Astrocyte (in vitro differentiated cells and primary cell): ENCODE data around the gene GARIN3. TPM values are rescaled to one million over a fixed set of nuclear protein-coding genes. Genes with fewer than 3 reads are reported as not detected.

Experiments used
- DNase-seq: peaks from one replicate; pipeline ENCODE4 v3.0.0-alpha.2; 2010; ENCODE audit warnings: low read depth
- FAIRE-seq: peaks from 2 replicates; lab custom pipeline; 2011; peaks lifted over from hg19 to GRCh38; lab: Jason Lieb, UNC
- H2AFZ ChIP-seq: 2 replicates; pipeline ENCODE4 v1.6.0; 2012; ENCODE audit warnings: low read depth, low read length, inconsistent platforms
- H3K27ac ChIP-seq: 2 replicates; pipeline ENCODE4 v1.5.1; 2011; ENCODE audit warnings: low read depth, low read length, inconsistent platforms
- H3K27me3 ChIP-seq: 2 replicates; pipeline ENCODE4 v1.6.0; 2011; ENCODE audit warnings: low read length, inconsistent platforms; ENCODE audit not compliant: insufficient read depth
- H3K36me3 ChIP-seq: 2 replicates; pipeline ENCODE4 v1.5.1; 2011; ENCODE audit warnings: low read length, inconsistent platforms; ENCODE audit not compliant: insufficient read depth
- H3K4me1 ChIP-seq: 2 replicates; pipeline ENCODE4 v1.5.1; 2011; ENCODE audit warnings: low read length, inconsistent platforms; ENCODE audit not compliant: insufficient read depth
- H3K4me2 ChIP-seq: 2 replicates; pipeline ENCODE4 v1.6.0; 2012; ENCODE audit warnings: low read length, inconsistent platforms
- H3K4me3 ChIP-seq: 2 replicates; pipeline ENCODE4 v1.5.1; 2011; ENCODE audit warnings: low read depth, mild to moderate bottlenecking, low read length, inconsistent platforms; ENCODE audit not compliant: insufficient read depth
- H3K79me2 ChIP-seq: 2 replicates; pipeline ENCODE4 v1.6.0; 2012; ENCODE audit warnings: mild to moderate bottlenecking, low read length, inconsistent platforms; ENCODE audit not compliant: insufficient read depth
- H3K9ac ChIP-seq: 2 replicates; pipeline ENCODE4 v1.6.0; 2012; ENCODE audit warnings: mild to moderate bottlenecking, low read length, inconsistent platforms
- H3K9me3 ChIP-seq: 2 replicates; pipeline ENCODE4 v1.5.1; 2012; ENCODE audit warnings: low read depth, mild to moderate bottlenecking, low read length, inconsistent platforms; ENCODE audit not compliant: insufficient read depth
- H4K20me1 ChIP-seq: 2 replicates; pipeline ENCODE4 v1.6.0; 2012; ENCODE audit warnings: low read length, inconsistent platforms; ENCODE audit not compliant: insufficient read depth
- H3K27ac Mint-ChIP-seq: one replicate; pipeline ENCODE4 v1.8.0; 2021; ENCODE audit warnings: mild to moderate bottlenecking, mixed read lengths; ENCODE audit not compliant: unreplicated experiment
- H3K27me3 Mint-ChIP-seq: one replicate; pipeline ENCODE4 v1.8.0; 2021; ENCODE audit warnings: low read depth, mixed read lengths; ENCODE audit not compliant: unreplicated experiment
- H3K36me3 Mint-ChIP-seq: one replicate; pipeline ENCODE4 v1.8.0; 2021; ENCODE audit warnings: low read depth, mixed read lengths; ENCODE audit not compliant: unreplicated experiment
- H3K4me1 Mint-ChIP-seq: one replicate; pipeline ENCODE4 v1.8.0; 2021; ENCODE audit warnings: low read depth, mixed read lengths; ENCODE audit not compliant: unreplicated experiment
- H3K4me3 Mint-ChIP-seq: one replicate; pipeline ENCODE4 v1.8.0; 2021; ENCODE audit warnings: mild to moderate bottlenecking, moderate library complexity, mixed read lengths; ENCODE audit not compliant: unreplicated experiment
- H3K9me3 Mint-ChIP-seq: one replicate; pipeline ENCODE4 v1.8.0; 2021; ENCODE audit warnings: mild to moderate bottlenecking, mixed read lengths; ENCODE audit not compliant: unreplicated experiment
- EZH2 ChIP-seq: IDR thresholded peaks from 2 replicates; pipeline ENCODE4 v1.6.1; 2012; ENCODE audit warnings: mild to moderate bottlenecking, low read length, inconsistent platforms; ENCODE audit not compliant: insufficient read depth
- total RNA-seq: library from RNA; stranded (reverse); gene quantifications from 2 replicates; pipeline ENCODE4 v1.2.1, GENCODE V29; 2021
- TF ChIP-seq, protein P1 (sequence below): IDR thresholded peaks from 2 replicates; pipeline ENCODE4 v1.5.1; 2011; ENCODE audit warnings: low read depth, mild to moderate bottlenecking, inconsistent platforms, low read length, moderate library complexity; ENCODE audit not compliant: insufficient read depth

GARIN3 gene
- total RNA-seq, 1 donor from 2014 or later, result not detected

DNA sequence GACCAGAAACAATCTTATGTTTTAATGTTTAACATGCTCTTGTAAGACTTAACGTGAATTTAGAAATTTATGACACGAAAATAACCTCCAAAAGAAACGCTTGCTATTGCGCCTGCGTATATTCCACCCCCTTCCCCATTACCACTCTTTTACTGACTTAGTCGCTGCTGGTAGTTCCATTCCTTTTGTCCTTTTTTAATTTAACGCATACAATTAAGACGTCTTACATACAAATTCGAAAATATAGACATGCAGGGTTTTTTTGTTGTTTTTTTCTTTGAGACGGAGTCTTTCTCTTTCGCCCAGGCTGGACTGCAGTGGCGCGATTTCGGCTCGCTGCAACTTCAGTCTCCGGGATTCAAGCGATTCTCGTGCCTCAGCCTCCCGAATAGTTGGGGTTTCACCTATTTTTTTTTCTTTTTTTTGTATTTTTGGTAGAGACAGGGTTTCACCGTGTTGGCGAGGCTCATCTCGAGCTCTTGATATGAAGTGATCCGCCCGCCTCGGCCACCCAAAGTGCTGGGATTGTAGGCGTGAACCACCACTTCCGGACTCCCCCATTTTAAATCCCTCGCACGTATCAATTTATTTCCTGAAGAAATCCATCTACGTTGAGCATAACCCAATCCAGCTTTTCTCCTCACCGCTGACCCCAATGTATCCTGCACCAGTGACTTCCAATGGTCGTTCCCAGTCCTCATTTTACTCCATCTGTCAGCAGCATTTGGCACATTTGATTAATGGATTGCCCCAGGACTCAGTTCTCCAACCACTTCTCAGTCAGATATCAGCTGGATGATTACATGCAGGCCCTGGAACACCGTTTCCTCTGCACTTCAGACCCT is 22.7 kb downstream of the GARIN3 start:
- H3K79me2 ChIP-seq, result peaks cover 41% of the 10 kb centered on the region
- peaks cover 5% of the 10 kb centered on the region for H3K36me3 ChIP-seq
- H3K4me3 Mint-ChIP-seq, result peak overlapping the region; percentile 87
- no peaks in the 10 kb centered on the region for H3K4me1 Mint-ChIP-seq
- peak overlapping the region; percentile 95 for H3K9ac ChIP-seq
- peak overlapping the region; percentile 80 for H3K27ac Mint-ChIP-seq
- peak overlapping the region; percentile 91 for H3K27ac ChIP-seq
- FAIRE-seq (no peak), DNase-seq (no peak)
- H3K4me3 ChIP-seq, result peak overlapping the region; percentile 94
- no peaks in the 10 kb centered on the region for H3K36me3 Mint-ChIP-seq
- H3K27me3 ChIP-seq, result no peaks in the 10 kb centered on the region
- peak overlapping the region; percentile 90 for H2AFZ ChIP-seq
- peak overlapping the region; percentile 90 for H3K4me2 ChIP-seq
- H3K4me1 ChIP-seq, result peaks cover 10% of the 10 kb centered on the region
- no peak for TF ChIP-seq EZH2
- TF ChIP-seq, protein P1, sequence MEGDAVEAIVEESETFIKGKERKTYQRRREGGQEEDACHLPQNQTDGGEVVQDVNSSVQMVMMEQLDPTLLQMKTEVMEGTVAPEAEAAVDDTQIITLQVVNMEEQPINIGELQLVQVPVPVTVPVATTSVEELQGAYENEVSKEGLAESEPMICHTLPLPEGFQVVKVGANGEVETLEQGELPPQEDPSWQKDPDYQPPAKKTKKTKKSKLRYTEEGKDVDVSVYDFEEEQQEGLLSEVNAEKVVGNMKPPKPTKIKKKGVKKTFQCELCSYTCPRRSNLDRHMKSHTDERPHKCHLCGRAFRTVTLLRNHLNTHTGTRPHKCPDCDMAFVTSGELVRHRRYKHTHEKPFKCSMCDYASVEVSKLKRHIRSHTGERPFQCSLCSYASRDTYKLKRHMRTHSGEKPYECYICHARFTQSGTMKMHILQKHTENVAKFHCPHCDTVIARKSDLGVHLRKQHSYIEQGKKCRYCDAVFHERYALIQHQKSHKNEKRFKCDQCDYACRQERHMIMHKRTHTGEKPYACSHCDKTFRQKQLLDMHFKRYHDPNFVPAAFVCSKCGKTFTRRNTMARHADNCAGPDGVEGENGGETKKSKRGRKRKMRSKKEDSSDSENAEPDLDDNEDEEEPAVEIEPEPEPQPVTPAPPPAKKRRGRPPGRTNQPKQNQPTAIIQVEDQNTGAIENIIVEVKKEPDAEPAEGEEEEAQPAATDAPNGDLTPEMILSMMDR, result no peak
- H4K20me1 ChIP-seq, result no peaks in the 10 kb centered on the region
- H3K9me3 Mint-ChIP-seq, result no peaks in the 10 kb centered on the region
- no peaks in the 10 kb centered on the region for H3K9me3 ChIP-seq
- no peaks in the 10 kb centered on the region for H3K27me3 Mint-ChIP-seq

GRCh38 chr5:157142317-157143126 is 23.5 kb downstream of the GARIN3 start, which contains the start of gene MED7:
Gene MED7 (minus strand): TSS chr5:157142865. CDS start chr5:157139431, 3,434 bp downstream.
- Histone ChIP-seq H3K79me2 (peaks cover 41% of the 10 kb centered on the region), H4K20me1 (peaks cover 6% of the 10 kb centered on the region), H3K9me3 (no peaks in the 10 kb centered on the region), H2AFZ (peak within 1 kb of the TSS; percentile 90), H3K4me3 (peak within 1 kb of the TSS; percentile 94), H3K9ac (peak within 1 kb of the TSS; percentile 95), H3K4me1 (peaks cover 10% of the 10 kb centered on the region), H3K4me2 (peak within 1 kb of the TSS; percentile 90), H3K27ac (peak within 1 kb of the TSS; percentile 91), H3K27me3 (no peaks in the 10 kb centered on the region), H3K36me3 (peaks cover 10% of the 10 kb centered on the region)
- H3K4me3 Mint-ChIP-seq, result peak within 1 kb of the TSS; percentile 87
- peaks cover 2% of the 10 kb centered on the region for H3K36me3 Mint-ChIP-seq
- H3K27me3 Mint-ChIP-seq, result no peaks in the 10 kb centered on the region
- peak within 1 kb of the TSS; percentile 80 for H3K27ac Mint-ChIP-seq
- no peak for TF ChIP-seq EZH2
- TF ChIP-seq, protein P1, result no peak
- peak; percentile 50 for FAIRE-seq
- no peaks in the 10 kb centered on the region for H3K9me3 Mint-ChIP-seq
- peak; percentile 100 for DNase-seq
- H3K4me1 Mint-ChIP-seq, result peaks cover 4% of the 10 kb centered on the region
